ENCODE measurements around the gene MUCL3. TPM values are rescaled to one million over a fixed set of nuclear protein-coding genes. Genes with fewer than 3 reads are reported as not detected.

Gene MUCL3
- polyA plus RNA-seq, 1 of the 3 experiments (the other 2 are of a cell fraction): not detected

- Histone ChIP-seq H3K9me2 (no peaks in the 10 kb centered on the region), H3K79me2 (ENCODE audit: insufficient read depth) (no peaks in the 10 kb centered on the region), H3K4me3 (ENCODE audit: low read depth in 2 of 2, low read length in 1 of 2) (no peak overlapping the region), H3K4me2 (no peak overlapping the region), H3F3A (replicated peaks; ENCODE audit: insufficient read depth) (no peaks in the 10 kb centered on the region), H3K4me1 (ENCODE audit: control insufficient read depth in 1 of 2, insufficient read depth in 2 of 2, low read depth in 1 of 2, low read length in 1 of 2) (no peaks in the 10 kb centered on the region; a peak in 1 of 4 replicates), H3K27me3 (ENCODE audit: insufficient read depth) (no peaks in the 10 kb centered on the region), H2AFZ (ENCODE audit: low read depth) (no peak overlapping the region), H3K9me3 (no peaks in the 10 kb centered on the region), H3K36me3 (replicated peaks in 1 of 2; ENCODE audit: control insufficient read depth in 1 of 2, insufficient read depth in 2 of 2, low read length in 1 of 2) (no peaks in the 10 kb centered on the region), H3K27ac (ENCODE audit: low read depth in 2 of 2, low read length in 1 of 2) (no peak overlapping the region), H4K20me1 (ENCODE audit: insufficient read depth) (no peaks in the 10 kb centered on the region), H3K9ac (no peak overlapping the region)
- ChIA-PET POLR2A (no interaction called here), CTCF (no interaction called here)
- no peak for DNase-seq
- TF ChIP-seq USF1 (IDR thresholded peaks at IDR 0.05; ENCODE audit: borderline replicate concordance, low read depth) (no peak), MEF2A (IDR thresholded peaks at IDR 0.05; ENCODE audit: borderline replicate concordance, low read depth) (no peak), RXRA (IDR thresholded peaks at IDR 0.05; ENCODE audit: borderline replicate concordance, low read depth) (no peak), NFIC (IDR thresholded peaks at IDR 0.05; ENCODE audit: borderline replicate concordance) (peak; percentile 25; the same call in 1 of the 2 replicates), MAX (IDR thresholded peaks at IDR 0.05; ENCODE audit: low read depth) (no peak), REST (IDR thresholded peaks at IDR 0.05; ENCODE audit: low read depth, low read length) (no peak), MXI1 (IDR thresholded peaks at IDR 0.05; ENCODE audit: low read depth, low read length) (no peak), CTCF (IDR thresholded peaks at IDR 0.05) (no peak), PBX3 (IDR thresholded peaks at IDR 0.05) (peak; percentile 62), FOSL2 (IDR thresholded peaks at IDR 0.05; ENCODE audit: borderline replicate concordance, low read depth) (peak; percentile 71; the same call in 1 of the 2 replicates), EZH2phosphoT487 (IDR thresholded peaks at IDR 0.05; ENCODE audit: borderline replicate concordance, low read depth) (no peak), JUND (IDR thresholded peaks at IDR 0.05) (peak; percentile 59), TCF12 (IDR thresholded peaks at IDR 0.05) (no peak), NRF1 (IDR thresholded peaks at IDR 0.05; ENCODE audit: low read depth, low read length) (no peak), TAF1 (IDR thresholded peaks at IDR 0.05; ENCODE audit: borderline replicate concordance, low read depth, low read length) (no peak), SMC3 (IDR thresholded peaks at IDR 0.05; ENCODE audit: low read depth, low read length) (no peak), GATA2 (CRISPR knock-in tag; IDR thresholded peaks at IDR 0.05) (no peak)
- WGBS (ENCODE audit: low lambda C conversion rate): 43% methylated on average over 6 of the region's 6 CpGs
Measured at GRCh38 chr6:30963641-30964040, 22.9 kb downstream of the MUCL3 start.
